Neuronal stem cell (in vitro differentiated cells): Measurements from ENCODE around the gene CDH9.

Experiments used
- DNase-seq: peaks from one replicate; pipeline ENCODE4 v3.0.0-alpha.2; 2013; ENCODE audit warnings: low spot score
- H2AFZ ChIP-seq: one replicate; pipeline ENCODE4 v1.6.1; 2013; ENCODE audit warnings: mild to moderate bottlenecking, low read length, inconsistent platforms
- H2AK5ac ChIP-seq: 2 replicates; pipeline ENCODE4 v1.6.1; 2013; ENCODE audit warnings: low read depth, mild to moderate bottlenecking, inconsistent platforms, low read length, moderate library complexity, mixed read lengths
- H2BK120ac ChIP-seq: 2 replicates; pipeline ENCODE4 v1.6.1; 2013; ENCODE audit warnings: low read depth, mild to moderate bottlenecking, inconsistent platforms, low read length, moderate library complexity, mixed read lengths
- H2BK12ac ChIP-seq: one replicate; pipeline ENCODE4 v1.6.1; 2013; ENCODE audit warnings: low read length, inconsistent platforms
- H2BK15ac ChIP-seq: 2 replicates; pipeline ENCODE4 v1.6.1; 2013; ENCODE audit warnings: mild to moderate bottlenecking, low read length, inconsistent platforms, mixed read lengths
- H2BK5ac ChIP-seq: one replicate; pipeline ENCODE4 v1.6.1; 2013; ENCODE audit warnings: inconsistent platforms, mild to moderate bottlenecking, low read length, moderate library complexity
- H3K14ac ChIP-seq: one replicate; pipeline ENCODE4 v1.6.1; 2013; ENCODE audit warnings: low read length, inconsistent platforms
- H3K18ac ChIP-seq: 2 replicates; pipeline ENCODE4 v1.6.1; 2013; ENCODE audit warnings: low read length, inconsistent platforms
- H3K23ac ChIP-seq: 2 replicates; pipeline ENCODE4 v1.6.1; 2013; ENCODE audit warnings: low read depth, mild to moderate bottlenecking, mixed read lengths, low read length, inconsistent platforms; ENCODE audit not compliant: poor library complexity
- H3K27ac ChIP-seq: replicated peaks from 3 replicates; pipeline ENCODE4 v1.5.1; 2013; ENCODE audit warnings: low read length, inconsistent platforms
- H3K27me3 ChIP-seq, 3 experiments: 2 replicates each; pipeline ENCODE4 v1.6.1; 2013; ENCODE audit warnings: low read length in 3 of 3, mild to moderate bottlenecking in 2 of 3, inconsistent platforms in 1 of 3, low read depth in 1 of 3, mixed read lengths in 1 of 3, moderate library complexity in 1 of 3; ENCODE audit not compliant: control insufficient read depth in 3 of 3, insufficient read depth in 3 of 3
- H3K36me3 ChIP-seq, 2 donors: replicated peaks in 1 of 2; 2 replicates each; pipeline ENCODE4 v1.6.1; 2013; ENCODE audit warnings: low read length in 2 of 2; ENCODE audit not compliant: control insufficient read depth in 2 of 2, insufficient read depth in 2 of 2
- H3K4ac ChIP-seq: 2 replicates; pipeline ENCODE4 v1.6.1; 2013; ENCODE audit warnings: inconsistent platforms, mild to moderate bottlenecking, low read length, moderate library complexity
- H3K4me1 ChIP-seq, 2 donors: 1 replicate in 1 of 2; 2 replicates in 1 of 2; pipeline ENCODE4 v1.6.1; 2013; ENCODE audit warnings: low read length in 2 of 2, low read depth in 1 of 2; ENCODE audit not compliant: control insufficient read depth in 2 of 2, insufficient read depth in 1 of 2
- H3K4me2 ChIP-seq: one replicate; pipeline ENCODE4 v1.6.1; 2013; ENCODE audit warnings: mild to moderate bottlenecking, low read length, inconsistent platforms; ENCODE audit not compliant: insufficient read depth, poor library complexity, severe bottlenecking
- H3K4me3 ChIP-seq, 2 donors: 2 replicates each; pipeline ENCODE4 v1.5.1; 2013; ENCODE audit warnings: low read length in 2 of 2, mild to moderate bottlenecking in 2 of 2, inconsistent platforms in 1 of 2, moderate library complexity in 1 of 2
- H3K79me1 ChIP-seq: one replicate; pipeline ENCODE4 v1.6.1; 2013; ENCODE audit warnings: low read depth, mild to moderate bottlenecking, inconsistent platforms, low read length, moderate library complexity
- H3K9ac ChIP-seq: one replicate; pipeline ENCODE4 v1.6.1; 2013; ENCODE audit warnings: mild to moderate bottlenecking, low read depth, low read length, inconsistent platforms; ENCODE audit not compliant: poor library complexity
- H3K9me3 ChIP-seq, 2 donors: replicated peaks in 1 of 2; 2 replicates each; pipeline versions ENCODE3 to v1.6.1; 2013; ENCODE audit warnings: low read length in 2 of 2, mild to moderate bottlenecking in 2 of 2, inconsistent platforms in 1 of 2, low read depth in 1 of 2, mixed read lengths in 1 of 2, moderate library complexity in 1 of 2; ENCODE audit not compliant: control insufficient read depth in 2 of 2, insufficient read depth in 1 of 2
- H4K8ac ChIP-seq: one replicate; pipeline ENCODE4 v1.6.1; 2013; ENCODE audit warnings: low read depth, mild to moderate bottlenecking, inconsistent platforms, low read length, moderate library complexity
- H4K91ac ChIP-seq: one replicate; pipeline ENCODE4 v1.6.1; 2013; ENCODE audit warnings: low read length, low read depth, mild to moderate bottlenecking, inconsistent platforms; ENCODE audit not compliant: poor library complexity
- WGBS, 2 donors: extraction: QIAGEN DNeasy Blood & Tissue Kit; methylation state at CpG; one replicate each; pipeline ENCODE4 v1.1.7; 2013; ENCODE audit warnings: missing lambda C conversion rate in 2 of 2, mixed read lengths in 1 of 2; ENCODE audit not compliant: insufficient read length in 2 of 2, insufficient replicate concordance in 1 of 2; ENCODE audit errors: extremely low coverage in 2 of 2; 5-methylcytosine and 5-hydroxymethylcytosine counted together

CDH9 gene

GRCh38 chr5:26945901-26946300 is 92.5 kb downstream of the CDH9 start:
- Histone ChIP-seq H2AFZ (no peak overlapping the region), H4K8ac (no peak overlapping the region), H2BK120ac (no peak overlapping the region), H3K18ac (no peak overlapping the region), H3K9ac (no peak overlapping the region), H3K4me3 (no peak overlapping the region), H3K4ac (no peak overlapping the region), H4K91ac (no peak overlapping the region), H3K4me1 (no peaks in the 10 kb centered on the region), H2BK15ac (no peak overlapping the region), H2AK5ac (no peak overlapping the region), H3K9me3 (peaks cover 0 to 4% of the 10 kb centered on the region in 2 donors), H3K27me3 (no peaks in the 10 kb centered on the region), H3K27ac (no peak overlapping the region), H2BK5ac (no peak overlapping the region), H3K36me3 (no peaks in the 10 kb centered on the region), H2BK12ac (no peak overlapping the region), H3K14ac (no peak overlapping the region), H3K79me1 (peaks cover 1% of the 10 kb centered on the region), H3K23ac (no peak overlapping the region), H3K4me2 (no peak overlapping the region)
- DNase-seq = no peak

- Histone ChIP-seq H3K9ac (no peak overlapping the region), H3K4ac (no peak overlapping the region), H3K23ac (no peak overlapping the region), H3K36me3 (no peaks in the 10 kb centered on the region), H2BK5ac (no peak overlapping the region), H3K18ac (no peak overlapping the region), H2AFZ (no peak overlapping the region), H2BK120ac (no peak overlapping the region), H2BK15ac (no peak overlapping the region), H3K14ac (no peak overlapping the region), H4K8ac (no peak overlapping the region), H3K4me1 (no peaks in the 10 kb centered on the region), H3K79me1 (no peaks in the 10 kb centered on the region), H3K27me3 (no peaks in the 10 kb centered on the region), H2BK12ac (no peak overlapping the region), H3K9me3 (peaks cover 0 to 4% of the 10 kb centered on the region in 2 donors), H3K4me2 (no peak overlapping the region), H2AK5ac (no peak overlapping the region), H3K4me3 (no peak overlapping the region), H4K91ac (no peak overlapping the region), H3K27ac (no peak overlapping the region)
- DNase-seq = no peak
- WGBS, 2 donors = no CpG with 5 or more reads among the region's 2 CpGs
Observed at GRCh38 chr5:26942481-26942880, 95.9 kb downstream of the CDH9 start.

- Histone ChIP-seq H3K9ac (no peak overlapping the region), H2BK120ac (no peak overlapping the region), H3K4me1 (no peaks in the 10 kb centered on the region), H3K23ac (no peak overlapping the region), H3K4ac (no peak overlapping the region), H3K4me2 (no peak overlapping the region), H3K27me3 (no peaks in the 10 kb centered on the region), H3K27ac (no peak overlapping the region), H2AFZ (peak overlapping the region; percentile 14), H3K4me3 (no peak overlapping the region), H3K18ac (no peak overlapping the region), H3K14ac (no peak overlapping the region), H2AK5ac (no peak overlapping the region), H3K36me3 (no peaks in the 10 kb centered on the region), H4K91ac (no peak overlapping the region), H3K79me1 (no peaks in the 10 kb centered on the region), H2BK12ac (no peak overlapping the region), H4K8ac (no peak overlapping the region), H2BK5ac (no peak overlapping the region), H2BK15ac (no peak overlapping the region), H3K9me3 (peaks cover 0 to 4% of the 10 kb centered on the region in 2 donors)
- no CpG with 5 or more reads among the region's 1 CpG for WGBS, 2 donors
- DNase-seq = no peak
Observed at GRCh38 chr5:26940994-26941393, 97.4 kb downstream of the CDH9 start.

GRCh38 chr5:26932238-26932637 is 106.1 kb downstream of the CDH9 start:
- Histone ChIP-seq H3K4me1 (peaks cover 0 to 5% of the 10 kb centered on the region in 2 donors), H3K36me3 (no peaks in the 10 kb centered on the region), H3K9me3 (no peaks in the 10 kb centered on the region), H2AK5ac (no peak overlapping the region), H3K14ac (no peak overlapping the region), H2BK15ac (no peak overlapping the region), H2AFZ (no peak overlapping the region), H2BK12ac (no peak overlapping the region), H3K4me3 (no peak overlapping the region), H3K9ac (no peak overlapping the region), H2BK5ac (no peak overlapping the region), H3K23ac (no peak overlapping the region), H3K27ac (no peak overlapping the region), H3K4ac (no peak overlapping the region), H3K27me3 (no peaks in the 10 kb centered on the region), H4K91ac (no peak overlapping the region), H3K18ac (no peak overlapping the region), H3K4me2 (no peak overlapping the region), H2BK120ac (no peak overlapping the region), H4K8ac (no peak overlapping the region), H3K79me1 (no peaks in the 10 kb centered on the region)
- no peak for DNase-seq
- no CpG with 5 or more reads among the region's 2 CpGs for WGBS, 2 donors
